Fibroblast of mammary gland (primary cell): ENCODE measurements around the gene TXNDC11.

Source experiments
- DNase-seq: peaks from one replicate; pipeline ENCODE4 v3.0.0-alpha.2; 2010; ENCODE audit warnings: low read depth
- H3K4me3 ChIP-seq: 2 replicates; pipeline ENCODE4 v1.5.1; 2011; ENCODE audit warnings: low read depth, mild to moderate bottlenecking, low read length, moderate library complexity; ENCODE audit not compliant: control insufficient read depth
- TF ChIP-seq, protein P1 (sequence below): conservative IDR thresholded peaks from 2 replicates; pipeline ENCODE4 v1.5.1; 2011; ENCODE audit warnings: low read depth, low read length, inconsistent platforms; ENCODE audit not compliant: control insufficient read depth, insufficient read depth

Gene TXNDC11

DNA sequence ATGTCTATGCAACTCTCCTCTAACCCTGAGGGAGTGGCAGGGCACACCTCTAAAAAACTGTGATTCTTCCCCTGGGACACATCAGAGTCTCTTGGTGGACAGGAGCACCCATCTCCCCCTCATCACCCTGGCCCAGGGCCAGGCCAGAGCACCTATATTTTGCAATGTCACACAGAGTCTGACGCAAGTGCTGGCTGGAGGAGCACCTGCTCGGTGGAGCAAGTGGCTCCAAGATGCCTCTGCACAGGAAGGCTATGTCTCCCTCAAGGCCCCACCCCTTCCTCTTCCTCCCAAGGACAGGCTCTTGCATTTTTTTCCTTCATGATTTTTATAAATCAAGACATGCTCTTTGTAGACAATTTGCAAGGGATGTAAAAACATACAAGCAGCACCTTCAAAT lies 61.1 kb downstream of the TXNDC11 start:
- TF ChIP-seq, protein P1, sequence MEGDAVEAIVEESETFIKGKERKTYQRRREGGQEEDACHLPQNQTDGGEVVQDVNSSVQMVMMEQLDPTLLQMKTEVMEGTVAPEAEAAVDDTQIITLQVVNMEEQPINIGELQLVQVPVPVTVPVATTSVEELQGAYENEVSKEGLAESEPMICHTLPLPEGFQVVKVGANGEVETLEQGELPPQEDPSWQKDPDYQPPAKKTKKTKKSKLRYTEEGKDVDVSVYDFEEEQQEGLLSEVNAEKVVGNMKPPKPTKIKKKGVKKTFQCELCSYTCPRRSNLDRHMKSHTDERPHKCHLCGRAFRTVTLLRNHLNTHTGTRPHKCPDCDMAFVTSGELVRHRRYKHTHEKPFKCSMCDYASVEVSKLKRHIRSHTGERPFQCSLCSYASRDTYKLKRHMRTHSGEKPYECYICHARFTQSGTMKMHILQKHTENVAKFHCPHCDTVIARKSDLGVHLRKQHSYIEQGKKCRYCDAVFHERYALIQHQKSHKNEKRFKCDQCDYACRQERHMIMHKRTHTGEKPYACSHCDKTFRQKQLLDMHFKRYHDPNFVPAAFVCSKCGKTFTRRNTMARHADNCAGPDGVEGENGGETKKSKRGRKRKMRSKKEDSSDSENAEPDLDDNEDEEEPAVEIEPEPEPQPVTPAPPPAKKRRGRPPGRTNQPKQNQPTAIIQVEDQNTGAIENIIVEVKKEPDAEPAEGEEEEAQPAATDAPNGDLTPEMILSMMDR: no peak
- DNase-seq: no peak
- no peak overlapping the region for H3K4me3 ChIP-seq

DNA sequence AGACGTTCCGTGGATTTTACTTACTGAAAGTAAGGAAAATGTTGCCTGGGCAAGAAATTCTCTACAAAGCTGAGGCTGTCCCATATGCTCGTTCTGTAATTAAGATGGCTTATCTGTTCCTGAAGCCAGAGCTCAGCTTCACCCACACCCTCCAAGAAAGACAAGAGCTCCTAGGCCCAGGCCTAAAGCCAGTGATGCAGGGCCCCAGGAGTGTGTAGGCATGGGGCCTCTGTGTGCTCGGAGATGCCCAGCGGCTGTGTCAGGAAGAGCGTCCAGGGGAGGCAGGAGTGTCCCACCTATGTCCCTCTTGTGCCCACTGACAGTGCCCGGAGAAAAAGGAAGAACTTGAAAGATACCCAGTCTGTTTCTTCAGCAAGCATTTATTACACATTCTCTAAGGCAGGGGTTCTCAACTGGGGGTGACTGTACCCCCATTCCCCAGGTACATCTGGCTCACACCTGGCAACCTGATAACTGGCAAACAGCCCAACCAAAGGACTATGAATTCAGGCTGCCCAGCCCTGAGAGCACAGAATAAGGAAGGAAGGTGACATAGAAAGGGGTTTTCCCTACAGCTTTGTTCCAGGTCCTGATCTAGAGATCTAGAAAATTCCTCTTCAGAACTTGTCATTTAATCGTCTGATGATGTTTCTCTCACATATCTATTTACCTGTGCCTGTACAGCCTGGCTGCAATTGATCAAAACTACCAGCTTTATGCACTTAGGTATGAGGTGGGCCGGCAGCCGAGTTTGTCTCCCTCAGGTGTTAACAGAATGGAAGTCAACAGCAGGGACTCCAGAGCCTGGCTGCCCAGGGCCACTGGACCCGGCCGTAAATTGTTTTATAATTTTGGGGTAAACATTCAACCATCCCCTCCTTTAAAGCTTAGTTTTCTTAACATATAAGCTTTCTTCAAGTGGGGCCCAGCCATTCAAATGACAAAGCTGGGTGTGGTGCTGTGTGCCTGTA lies 62.4 kb downstream of the TXNDC11 start:
- H3K4me3 ChIP-seq: no peak overlapping the region
- no peak for DNase-seq
- TF ChIP-seq, protein P1: no peak

DNA sequence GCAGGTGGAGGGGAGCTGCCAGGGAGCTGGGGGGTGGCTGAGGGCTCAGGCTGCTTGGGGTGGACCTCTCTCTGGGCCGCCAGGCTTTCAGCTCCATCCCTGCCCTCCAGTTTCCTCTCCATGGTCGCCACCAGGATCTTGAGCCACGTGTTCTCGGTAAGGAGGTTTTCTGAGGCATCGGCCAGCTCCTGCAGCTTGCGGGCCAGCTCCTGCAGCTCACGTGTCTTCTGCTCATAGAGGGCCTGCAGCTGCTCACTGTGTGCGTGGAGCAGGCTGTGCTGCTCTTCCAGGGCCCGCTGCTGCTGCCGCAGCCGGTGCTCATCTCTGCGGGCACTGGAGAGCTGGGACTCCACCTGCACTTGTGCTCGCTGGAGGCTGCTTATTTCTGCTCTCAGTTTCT lies 63.4 kb downstream of the TXNDC11 start:
- TF ChIP-seq, protein P1: no peak
- no peak for DNase-seq
- no peak overlapping the region for H3K4me3 ChIP-seq

DNA sequence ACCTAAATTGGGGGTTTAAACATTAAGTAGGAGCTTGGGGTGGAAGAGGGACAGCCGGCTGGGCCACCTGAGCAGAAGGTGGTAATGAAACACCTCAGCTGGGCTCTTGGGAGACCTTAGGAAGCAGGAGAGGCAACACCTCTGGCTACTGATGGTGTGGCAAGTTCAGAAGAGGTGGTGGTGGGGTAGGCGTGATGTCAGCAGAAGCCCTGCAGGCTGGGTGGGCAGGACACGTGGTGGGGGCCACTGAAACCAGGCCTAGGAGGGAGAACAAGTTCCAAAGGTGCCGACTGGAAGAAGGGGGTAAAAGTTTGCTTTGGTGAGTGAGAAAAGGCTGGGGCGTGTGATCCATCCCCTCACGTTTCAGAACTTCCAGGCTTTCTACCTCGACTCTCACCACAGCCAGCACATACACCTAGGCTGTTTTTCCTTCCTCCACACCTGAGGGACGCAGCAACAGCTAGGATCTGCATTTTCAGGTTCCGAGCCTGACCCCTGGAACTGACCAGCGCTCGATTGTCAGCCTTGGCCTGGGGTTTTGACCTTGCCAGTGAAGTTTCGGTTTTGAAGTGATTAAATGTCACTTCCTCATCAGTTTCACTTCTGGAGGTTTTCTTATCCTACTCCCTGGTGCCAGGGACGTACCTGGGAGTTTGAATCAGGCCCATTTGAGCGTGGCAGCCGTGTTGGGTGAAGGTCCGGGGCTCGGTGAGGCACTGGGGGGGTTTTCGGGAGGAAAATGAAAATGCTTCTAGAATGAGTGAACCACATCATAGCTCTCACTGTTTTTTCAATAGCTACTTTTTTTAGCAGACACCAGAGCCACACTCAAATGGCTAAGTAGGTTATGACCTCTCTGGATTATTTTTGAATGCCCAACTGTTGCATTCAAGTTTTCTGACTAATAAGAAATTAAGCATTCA lies 64.4 kb downstream of the TXNDC11 start:
- no peak for DNase-seq
- TF ChIP-seq, protein P1: no peak

DNA sequence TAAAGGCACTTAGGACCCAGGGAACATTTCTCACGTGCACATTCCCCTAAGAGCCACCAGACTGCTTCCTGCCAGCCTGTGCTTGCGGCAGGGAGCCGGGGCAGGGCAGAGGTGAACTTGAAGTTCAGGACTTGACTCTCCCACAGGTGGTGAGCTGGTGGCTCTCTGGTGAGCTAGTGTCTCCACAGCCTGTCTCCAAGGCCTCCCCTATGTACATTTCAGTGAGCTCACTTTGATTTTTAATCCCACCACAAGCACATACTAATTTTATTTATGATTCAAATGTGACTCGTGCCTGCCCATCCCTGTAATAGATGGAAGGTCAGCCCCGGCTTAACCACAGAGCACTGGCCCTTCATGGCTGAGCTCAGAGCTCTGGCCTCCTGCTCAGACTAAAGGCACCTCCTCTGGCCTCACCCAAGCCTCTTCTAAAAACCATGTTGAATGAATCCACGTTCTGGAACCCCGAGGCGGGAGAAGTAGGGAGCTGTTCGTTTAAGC lies 65.2 kb downstream of the TXNDC11 start:
- peak; percentile 69 for DNase-seq
- no peak overlapping the region for H3K4me3 ChIP-seq
- TF ChIP-seq, protein P1: no peak

More for the DNA sequence above, 64.4 kb downstream of the TXNDC11 start:
- no peak overlapping the region for H3K4me3 ChIP-seq

DNA sequence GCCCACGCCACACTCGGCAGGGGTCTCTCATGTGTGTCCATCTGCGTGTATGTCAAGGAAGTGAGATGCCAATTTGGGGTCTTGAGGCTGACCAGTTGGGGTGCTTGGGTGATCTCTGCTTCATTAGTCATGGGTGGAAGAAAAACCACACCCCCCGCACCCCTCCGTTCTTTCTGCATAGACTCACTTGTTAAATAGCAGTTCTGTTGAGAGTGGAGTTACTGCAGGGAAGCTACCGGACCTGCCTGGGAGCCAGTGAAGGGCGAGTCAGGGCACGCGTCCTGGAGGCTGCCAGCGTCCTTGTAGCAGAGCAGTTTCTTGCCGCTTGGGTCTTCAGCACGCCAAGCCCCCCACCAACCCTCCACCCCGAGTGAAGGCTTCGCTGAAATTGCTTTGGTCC lies 65.9 kb downstream of the TXNDC11 start:
- no peak overlapping the region for H3K4me3 ChIP-seq
- DNase-seq: no peak
- TF ChIP-seq, protein P1: no peak
